Esophagus squamous epithelium (tissue), 5 donors: ENCODE results near the gene SKAP1. TPM values are rescaled to one million over a fixed set of nuclear protein-coding genes. Genes with fewer than 3 reads are reported as not detected.

ENCODE experiments used
- DNase-seq: peaks from one replicate; lab custom pipeline; 2025; lab: John Stamatoyannopoulos, UW
- H3K27ac ChIP-seq, 4 donors: fragments of 200-600 bp; sonication (generic); one replicate each; pipeline ENCODE4 v1.5.1; 2016 to 2019; ENCODE audit warnings: mild to moderate bottlenecking in 1 of 4
- H3K27me3 ChIP-seq, 4 donors: fragments of 200-600 bp; sonication (generic); 1 replicate in 3 of 4; 2 replicates in 1 of 4; pipeline versions ENCODE4 v1.5.1 to v1.6.0; 2017 to 2021; ENCODE audit warnings: antibody characterized with exemption in 1 of 4
- H3K36me3 ChIP-seq, 3 donors: fragments of 200-600 bp; sonication (generic); one replicate each; pipeline ENCODE4 v1.5.1; 2016 to 2019
- H3K4me1 ChIP-seq, 3 donors: fragments of 200-600 bp; sonication (generic); one replicate each; pipeline ENCODE4 v1.5.1; 2017 to 2019
- H3K4me3 ChIP-seq, 4 donors: fragments of 200-600 bp; sonication (generic); 1 replicate in 3 of 4; 2 replicates in 1 of 4; pipeline ENCODE4 v1.5.1; 2016 to 2019; ENCODE audit warnings: mild to moderate bottlenecking in 2 of 4, moderate library complexity in 1 of 4
- H3K9me3 ChIP-seq, 3 donors: fragments of 200-600 bp; sonication (generic); one replicate each; pipeline ENCODE4 v1.5.1; 2016 to 2019
- CTCF ChIP-seq, 6 experiments: fragments of 450-650 bp in 4 of 6; fragments of 200-600 bp in 2 of 6; sonication (generic) in 2 of 6; IDR thresholded peaks; one replicate each; pipeline ENCODE4 v1.5.1; 2016 to 2019; ENCODE audit warnings: antibody characterized with exemption in 6 of 6, mild to moderate bottlenecking in 4 of 6, moderate library complexity in 4 of 6
- POLR2A ChIP-seq, 4 donors: fragments of 450-650 bp; IDR thresholded peaks; one replicate each; pipeline ENCODE4 v1.6.1; 2017; ENCODE audit warnings: antibody characterized with exemption in 4 of 4, mild to moderate bottlenecking in 4 of 4, moderate library complexity in 3 of 4
- WGBS, 2 donors: methylation state at CpG; one replicate each; pipeline ENCODE4 v1.1.5; 2018; 5-methylcytosine and 5-hydroxymethylcytosine counted together
- intact Hi-C: fragments of 100-400 bp; cut with DNase I; formaldehyde crosslinking; loops from one replicate; pipeline ENCODE4 v1.15.0; 2022
- total RNA-seq, 4 donors: library from RNA; depleted of rRNA; stranded (reverse); fragments of >200 nt; gene quantifications; one replicate each; pipeline ENCODE4 v1.1.0, GENCODE V29; 2016
- donor health status: DM: yes; HTN: yes; CAD: no.

The SKAP1 gene
- total RNA-seq, 4 donors from 2014 or later = 0.83 to 5.1 (median 3.4) TPM; not detected in 1

GRCh38 chr17:48409607-48410006 lies 20.4 kb downstream of the SKAP1 start:
- intact Hi-C loops = no loop called here
- WGBS, 2 donors = 86 to 90% methylated on average over 5 of the region's 5 CpGs
- no peak for TF ChIP-seq CTCF (IDR thresholded peaks at IDR 0.05)
- no peak for TF ChIP-seq POLR2A (IDR thresholded peaks at IDR 0.05)

GRCh38 chr17:48406936-48407567 lies 23.0 kb downstream of the SKAP1 start:
- Histone ChIP-seq H3K27me3 (peaks cover 0 to 96% (median 0%) of the 10 kb centered on the region in 4 donors), H3K27ac (no peak overlapping the region), H3K4me1 (no peaks in the 10 kb centered on the region), H3K4me3 (no peak overlapping the region), H3K9me3 (no peaks in the 10 kb centered on the region), H3K36me3 (no peaks in the 10 kb centered on the region)
- DNase-seq = no peak
- 48% methylated on average over 3 of the region's 3 CpGs for WGBS, 2 donors
- intact Hi-C loops = no loop called here
- TF ChIP-seq POLR2A (IDR thresholded peaks at IDR 0.05) = no peak

More at GRCh38 chr17:48409607-48410006, 20.4 kb downstream of the SKAP1 start:
- Histone ChIP-seq H3K9me3 (no peaks in the 10 kb centered on the region), H3K36me3 (no peaks in the 10 kb centered on the region), H3K4me3 (no peak overlapping the region), H3K27me3 (peaks cover 0 to 94% (median 0%) of the 10 kb centered on the region in 4 donors), H3K27ac (no peak overlapping the region), H3K4me1 (no peaks in the 10 kb centered on the region)
- DNase-seq = no peak

GRCh38 chr17:48394821-48395220 lies 35.2 kb downstream of the SKAP1 start:
- no peaks in the 10 kb centered on the region for H3K36me3 ChIP-seq
- peaks cover 0 to 84% (median 0%) of the 10 kb centered on the region in 4 donors for H3K27me3 ChIP-seq
- no peak for DNase-seq
- intact Hi-C loops = no loop called here
- no peak overlapping the region for H3K4me3 ChIP-seq
- H3K4me1 ChIP-seq = peaks cover 0 to 5% (median 0%) of the 10 kb centered on the region in 3 donors
- no peak overlapping the region for H3K27ac ChIP-seq
- no peak for TF ChIP-seq CTCF (IDR thresholded peaks at IDR 0.05)
- no peaks in the 10 kb centered on the region for H3K9me3 ChIP-seq
- WGBS, 2 donors = 46 to 48% methylated on average over 3 of the region's 3 CpGs

- Histone ChIP-seq H3K27ac (no peak overlapping the region), H3K4me1 (peaks cover 0 to 5% (median 0%) of the 10 kb centered on the region in 3 donors), H3K36me3 (no peaks in the 10 kb centered on the region), H3K27me3 (peaks cover 0 to 85% (median 0%) of the 10 kb centered on the region in 4 donors), H3K9me3 (no peaks in the 10 kb centered on the region), H3K4me3 (no peak overlapping the region)
- intact Hi-C loops = no loop called here
- TF ChIP-seq POLR2A (IDR thresholded peaks at IDR 0.05) (no peak), CTCF (IDR thresholded peaks at IDR 0.05) (no peak)
- no peak for DNase-seq
These were observed 36.7 kb downstream of the SKAP1 start for GRCh38 chr17:48393283-48393682.

GRCh38 chr17:48392857-48393256 lies 37.2 kb downstream of the SKAP1 start:
- intact Hi-C loops = no loop called here
- Histone ChIP-seq H3K4me1 (peaks cover 0 to 5% (median 0%) of the 10 kb centered on the region in 3 donors), H3K9me3 (no peaks in the 10 kb centered on the region), H3K27me3 (peaks cover 0 to 85% (median 0%) of the 10 kb centered on the region in 4 donors), H3K36me3 (no peaks in the 10 kb centered on the region), H3K27ac (no peak overlapping the region), H3K4me3 (no peak overlapping the region)
- 60 to 62% methylated on average over 4 of the region's 4 CpGs for WGBS, 2 donors
- no peak for DNase-seq
- TF ChIP-seq CTCF (IDR thresholded peaks at IDR 0.05) (no peak), POLR2A (IDR thresholded peaks at IDR 0.05) (no peak)
